SK-N-MC (cell line): ENCODE data around the gene EYA3.

ENCODE experiments used
- DNase-seq: peaks from one replicate; pipeline ENCODE4 v3.0.0-alpha.2; 2011; ENCODE audit warnings: low read depth, low spot score
- H3K27ac ChIP-seq: fragments of 200-600 bp; sonication (generic); 2 replicates; pipeline ENCODE4 v1.5.1; 2016; ENCODE audit warnings: mixed run types
- H3K36me3 ChIP-seq: fragments of 200-600 bp; sonication (generic); 2 replicates; pipeline ENCODE4 v1.6.1; 2017; ENCODE audit warnings: antibody characterized with exemption, low read length, mixed read lengths; ENCODE audit not compliant: insufficient read depth
- H3K4me3 ChIP-seq: fragments of 200-600 bp; sonication (generic); 2 replicates; pipeline ENCODE4 v1.5.1; 2016
- H3K9ac ChIP-seq: fragments of 200-600 bp; sonication (generic); 2 replicates; pipeline ENCODE4 v1.8.0; 2017; ENCODE audit warnings: mixed run types, mixed read lengths; ENCODE audit not compliant: insufficient read length
- H3K9me3 ChIP-seq: fragments of 200-600 bp; sonication (generic); 2 replicates; pipeline ENCODE4 v1.6.1; 2017; ENCODE audit warnings: low read depth, mild to moderate bottlenecking, antibody characterized with exemption, low read length, moderate library complexity, mixed read lengths
- EZH2 ChIP-seq: fragments of 200-600 bp; sonication (generic); IDR thresholded peaks from one replicate; pipeline ENCODE4 v1.6.1; 2017; ENCODE audit warnings: antibody characterized with exemption
- FOXP2 ChIP-seq: optimal IDR thresholded peaks from 2 replicates; pipeline ENCODE3; 2011; ENCODE audit warnings: mild to moderate bottlenecking, moderate library complexity; ENCODE audit not compliant: insufficient read depth; ENCODE audit errors: extremely low read length, control extremely low read depth
- POLR2AphosphoS5 ChIP-seq: IDR thresholded peaks from 2 replicates; pipeline ENCODE4 v1.6.1; 2012; ENCODE audit warnings: mild to moderate bottlenecking, low read depth, low read length, borderline replicate concordance

Gene EYA3

GRCh38 chr1:27979151-27979858 lies 109.1 kb downstream of the EYA3 start:
- no peak overlapping the region for H3K4me3 ChIP-seq
- no peak overlapping the region for H3K9ac ChIP-seq
- TF ChIP-seq POLR2AphosphoS5 = no peak
- TF ChIP-seq FOXP2 = no peak
- peak; percentile 28 for DNase-seq
- no peaks in the 10 kb centered on the region for H3K9me3 ChIP-seq
- H3K36me3 ChIP-seq = no peaks in the 10 kb centered on the region; the same call in 1 of the 2 replicates
- no peak overlapping the region for H3K27ac ChIP-seq

GRCh38 chr1:27974417-27974781 lies 114.0 kb downstream of the EYA3 start:
- no peak overlapping the region for H3K27ac ChIP-seq
- no peak for DNase-seq
- H3K9me3 ChIP-seq = no peaks in the 10 kb centered on the region
- TF ChIP-seq EZH2 (no peak), FOXP2 (no peak), POLR2AphosphoS5 (no peak)
- H3K36me3 ChIP-seq = peaks cover 3% of the 10 kb centered on the region; the same call in 1 of the 2 replicates
- no peak overlapping the region for H3K4me3 ChIP-seq
- no peak overlapping the region for H3K9ac ChIP-seq

GRCh38 chr1:27973771-27974416 lies 114.5 kb downstream of the EYA3 start:
- Histone ChIP-seq H3K4me3 (no peak overlapping the region), H3K36me3 (peaks cover 3% of the 10 kb centered on the region; the same call in 1 of the 2 replicates), H3K27ac (no peak overlapping the region), H3K9me3 (no peaks in the 10 kb centered on the region), H3K9ac (no peak overlapping the region)
- no peak for DNase-seq
- TF ChIP-seq POLR2AphosphoS5 (no peak), EZH2 (no peak), FOXP2 (no peak)

- no peak for DNase-seq
- Histone ChIP-seq H3K4me3 (no peak overlapping the region), H3K27ac (no peak overlapping the region), H3K9me3 (no peaks in the 10 kb centered on the region), H3K36me3 (peaks cover 3% of the 10 kb centered on the region; the same call in 1 of the 2 replicates), H3K9ac (no peak overlapping the region)
- TF ChIP-seq POLR2AphosphoS5 (no peak), FOXP2 (no peak), EZH2 (no peak)
Observed at GRCh38 chr1:27972141-27972540, 116.3 kb downstream of the EYA3 start.

- Histone ChIP-seq H3K27ac (no peak overlapping the region), H3K9me3 (no peaks in the 10 kb centered on the region), H3K4me3 (no peak overlapping the region), H3K36me3 (peaks cover 3% of the 10 kb centered on the region; the same call in 1 of the 2 replicates), H3K9ac (no peak overlapping the region)
- TF ChIP-seq EZH2 = no peak
- no peak for TF ChIP-seq POLR2AphosphoS5
- no peak for TF ChIP-seq FOXP2
- no peak for DNase-seq
Observed at GRCh38 chr1:27971674-27972073, 116.7 kb downstream of the EYA3 start.

- no peak overlapping the region for H3K4me3 ChIP-seq
- H3K27ac ChIP-seq = no peak overlapping the region
- TF ChIP-seq POLR2AphosphoS5 (no peak), EZH2 (no peak), FOXP2 (no peak)
- H3K36me3 ChIP-seq = peaks cover 3% of the 10 kb centered on the region; the same call in 1 of the 2 replicates
- H3K9ac ChIP-seq = no peak overlapping the region
- no peaks in the 10 kb centered on the region for H3K9me3 ChIP-seq
- DNase-seq = no peak
Observed at GRCh38 chr1:27970401-27970800, 118.0 kb downstream of the EYA3 start.

- no peak for DNase-seq
- Histone ChIP-seq H3K36me3 (peaks cover 3% of the 10 kb centered on the region; the same call in 1 of the 2 replicates), H3K27ac (no peak overlapping the region), H3K9me3 (no peaks in the 10 kb centered on the region), H3K4me3 (no peak overlapping the region), H3K9ac (no peak overlapping the region)
- TF ChIP-seq POLR2AphosphoS5 (no peak), FOXP2 (no peak), EZH2 (no peak)
Observed at GRCh38 chr1:27968692-27969091, 119.7 kb downstream of the EYA3 start.

GRCh38 chr1:27967884-27968466 lies 120.4 kb downstream of the EYA3 start:
- DNase-seq = no peak
- no peaks in the 10 kb centered on the region; the same call in 1 of the 2 replicates for H3K36me3 ChIP-seq
- H3K9ac ChIP-seq = no peak overlapping the region
- H3K4me3 ChIP-seq = no peak overlapping the region
- no peaks in the 10 kb centered on the region for H3K9me3 ChIP-seq
- TF ChIP-seq FOXP2 = no peak
- TF ChIP-seq EZH2 = no peak
- TF ChIP-seq POLR2AphosphoS5 = no peak
- H3K27ac ChIP-seq = no peak overlapping the region
